Measurements from ENCODE around the gene ZNF93.
"Not testable (repeated sequence)": the region's sequence is repeated elsewhere in the genome, so short reads cannot be mapped to it uniquely, and the experiment has no call there.

ZNF93 gene

DNA sequence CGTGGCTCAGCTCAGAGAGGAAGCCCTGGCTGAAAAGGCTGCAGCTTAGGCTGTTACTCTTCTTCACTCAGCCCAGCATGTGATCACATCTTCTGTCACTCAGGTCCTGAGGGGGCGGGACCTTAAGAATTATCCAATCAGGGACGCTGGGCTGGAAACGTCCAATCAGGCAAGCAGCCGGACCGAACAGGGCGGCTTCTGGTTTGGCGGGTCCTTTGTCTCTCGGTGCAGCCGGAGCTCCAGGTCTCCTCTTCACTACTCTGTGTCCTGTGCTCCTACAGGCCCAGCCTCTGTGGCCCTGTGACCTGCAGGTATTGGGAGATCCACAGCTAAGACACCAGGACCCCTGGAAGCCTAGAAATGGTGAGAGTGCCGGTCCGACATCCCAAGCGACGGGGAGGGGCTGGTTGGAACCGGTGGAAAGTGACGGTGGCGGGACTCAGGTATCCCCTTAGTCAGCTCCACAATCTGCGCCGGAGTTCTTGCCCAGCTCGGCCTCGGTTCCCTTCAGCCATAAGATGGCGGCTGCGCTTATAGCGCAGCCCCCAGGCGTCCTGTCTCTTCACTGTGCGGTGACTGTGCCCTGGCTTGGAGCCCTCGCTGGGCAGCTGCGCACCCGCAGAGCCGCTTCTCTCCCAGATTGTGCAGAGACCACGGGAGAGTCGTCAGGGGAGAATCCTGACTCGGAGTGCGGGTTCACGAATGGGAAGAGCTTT is at the start of gene ZNF93:
TSS of gene ZNF93 (plus strand) at position 218 of the 716 bp plus-strand sequence. CDS start at position 361, 143 bp downstream.
- peak; percentile 80 for DNase-seq (ENCODE audit: low read depth)

DNA sequence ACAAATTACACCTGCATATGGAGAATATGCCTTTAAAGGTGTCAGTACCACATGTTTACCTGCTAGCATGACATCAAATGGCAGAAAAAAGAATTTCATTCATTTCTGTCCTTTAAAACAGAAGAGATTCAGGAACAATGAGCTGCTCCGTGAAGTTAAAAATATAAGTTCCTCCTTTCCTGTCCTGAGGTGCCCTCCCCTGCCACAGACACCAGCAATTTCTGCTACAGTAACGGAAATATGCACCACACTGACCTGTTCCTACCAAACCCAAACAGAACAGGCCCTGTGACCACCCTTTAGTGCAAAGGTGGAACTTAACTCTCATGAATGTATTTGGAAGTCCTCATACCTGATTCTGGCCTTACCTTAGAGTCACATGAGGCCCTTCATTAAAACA is 49.0 kb upstream of the ZNF93 start:
- not testable (repeated sequence) for DNase-seq (ENCODE audit: low read depth)

DNA sequence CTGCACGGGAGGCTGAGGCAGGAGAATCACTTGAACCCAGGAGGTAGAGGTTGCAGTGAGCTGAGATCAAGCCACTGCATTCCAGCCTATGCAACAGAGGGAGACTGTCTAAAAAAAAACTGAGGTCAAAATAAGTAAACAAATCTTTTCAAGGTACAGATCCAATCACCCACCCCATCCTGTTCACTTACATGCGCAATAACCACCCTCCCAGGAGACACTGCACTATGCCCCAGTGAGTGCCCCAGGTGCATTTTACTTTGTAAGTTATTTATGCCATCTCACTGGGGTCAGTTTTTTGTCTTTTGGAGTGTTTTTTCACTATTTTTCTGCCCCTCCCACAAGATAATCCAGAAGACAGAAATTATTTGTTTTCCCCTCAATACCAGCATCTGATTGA is 42.0 kb upstream of the ZNF93 start:
- DNase-seq (ENCODE audit: low read depth), result no peak

DNA sequence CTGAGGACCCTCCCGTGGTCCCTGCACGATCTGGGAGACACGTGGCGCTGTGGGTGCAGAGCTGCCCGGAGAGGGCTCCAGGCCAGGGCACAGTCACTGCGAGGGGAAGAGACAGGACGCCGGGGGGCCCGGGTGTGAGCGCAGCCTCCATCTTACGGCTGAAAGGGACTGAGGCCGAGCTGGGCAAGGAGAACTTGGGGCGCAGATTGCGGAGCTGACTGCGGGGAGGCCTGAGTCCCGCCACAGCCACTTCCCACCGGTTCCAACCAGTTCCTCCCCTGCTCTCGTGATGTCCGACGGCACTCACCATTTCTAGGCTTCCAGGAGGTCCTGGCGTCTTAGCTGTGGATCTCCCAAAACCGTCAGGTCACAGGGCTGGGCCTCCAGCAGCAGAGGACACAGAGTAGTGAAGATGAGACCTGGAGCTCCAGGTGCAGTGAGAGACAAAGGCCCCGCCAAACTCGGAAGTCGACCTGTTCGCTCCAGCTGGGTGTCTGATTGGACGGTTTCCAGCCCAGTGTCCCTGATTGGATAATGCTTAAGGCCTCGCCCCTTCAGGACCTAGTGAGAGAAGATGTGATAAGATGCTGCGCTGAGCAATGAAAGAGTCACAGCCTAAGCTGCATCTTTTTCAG is 39.9 kb upstream of the ZNF93 start:
- DNase-seq (ENCODE audit: low read depth), result peak; percentile 7

DNA sequence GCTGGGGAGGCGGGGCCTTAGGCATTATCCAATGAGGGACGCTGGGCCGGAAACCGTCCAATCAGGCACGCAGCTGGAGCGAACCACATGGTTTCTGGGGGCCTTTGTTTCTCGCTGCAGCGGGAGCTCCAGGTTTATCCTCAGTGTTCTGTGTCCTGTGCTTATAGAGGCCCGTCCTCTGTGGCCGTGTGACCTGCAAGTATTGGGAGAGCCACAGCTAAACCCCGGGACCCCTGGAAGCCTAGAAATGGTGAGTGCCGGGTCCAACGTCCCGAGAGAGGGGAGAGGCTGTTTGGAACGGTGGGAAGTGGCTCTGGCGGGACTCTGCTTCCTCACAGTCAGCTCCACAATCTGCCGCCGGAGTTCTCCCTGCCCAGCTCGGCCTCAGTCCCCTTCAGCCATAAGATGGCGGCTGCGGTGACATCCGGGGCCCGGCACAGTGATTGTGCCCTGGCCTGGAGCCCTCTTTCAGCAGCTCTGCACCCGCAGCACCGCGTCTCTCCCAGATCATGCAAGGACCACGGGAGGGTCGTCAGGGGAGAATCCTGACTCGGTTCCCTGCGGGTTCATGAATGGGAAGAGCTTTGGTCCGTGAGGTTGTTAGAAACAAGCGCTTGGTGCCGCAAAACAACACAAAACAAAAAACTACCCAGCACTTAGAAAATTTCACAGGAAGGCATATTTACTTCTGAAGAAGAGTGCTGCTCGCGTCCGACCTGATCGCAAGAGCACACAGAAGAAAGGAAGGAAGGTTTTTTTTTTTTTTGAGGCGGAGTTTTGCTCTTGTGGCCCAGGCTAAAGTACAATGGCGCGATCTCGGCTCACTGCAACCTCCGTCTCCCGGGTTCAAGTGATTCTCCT is 34.8 kb upstream of the ZNF93 start, which contains the start of gene ZNF253:
TSS of gene ZNF253 (plus strand) at position 133 of the 861 bp plus-strand sequence. CDS start at position 248, 115 bp downstream.
- DNase-seq (ENCODE audit: low read depth), result peak; percentile 96

DNA sequence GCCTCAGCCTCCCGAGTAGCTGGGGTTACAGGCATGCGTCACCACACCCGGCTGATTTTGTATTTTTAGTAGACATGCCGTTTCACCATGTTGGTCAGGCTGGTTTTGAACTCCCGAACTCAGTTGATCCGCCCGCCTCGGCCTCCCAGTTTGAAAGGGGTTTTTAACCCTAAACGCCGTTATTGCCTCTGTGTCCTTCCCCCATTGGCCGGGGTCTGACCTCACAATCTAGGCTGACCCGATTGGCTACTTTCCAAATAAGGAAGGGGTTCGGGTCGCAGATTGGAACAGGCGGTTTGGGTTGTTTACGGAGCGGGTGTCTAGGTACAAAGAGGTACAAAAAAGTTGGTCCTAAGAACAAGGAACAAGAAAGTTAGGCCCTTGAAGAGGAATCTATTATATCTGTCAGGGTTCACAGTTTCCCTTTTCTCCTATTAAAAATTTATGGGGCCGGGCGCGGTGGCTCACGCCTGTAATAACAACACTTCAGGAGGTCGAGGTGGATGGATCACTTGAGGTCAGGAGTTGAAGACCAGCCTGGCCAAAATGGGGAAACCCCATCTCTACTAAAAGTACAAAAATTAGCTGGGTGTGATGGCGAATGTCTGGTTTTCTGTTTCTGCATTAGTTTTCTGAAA is 34.0 kb upstream of the ZNF93 start:
- peak; percentile 1 for DNase-seq (ENCODE audit: low read depth)

DNA sequence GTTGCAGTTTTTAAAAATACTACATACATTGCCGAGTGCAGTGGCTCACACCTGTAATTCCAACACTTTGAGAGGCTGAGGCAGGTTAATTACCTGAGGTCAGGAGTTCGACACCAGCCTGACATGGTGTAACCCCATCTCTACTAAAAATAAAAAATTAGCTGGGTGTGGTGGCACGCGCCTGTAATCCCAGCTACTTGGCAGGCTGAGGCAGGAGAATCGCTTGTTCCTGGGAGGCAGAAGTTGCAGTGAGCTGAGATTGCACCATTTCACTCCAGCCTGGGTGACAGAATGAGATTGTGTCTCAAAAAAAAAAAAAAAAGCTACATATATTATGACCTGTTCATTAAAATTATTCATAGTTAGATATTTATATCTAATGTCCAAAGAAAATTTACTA is 30.7 kb upstream of the ZNF93 start:
- DNase-seq (ENCODE audit: low read depth), result not testable (repeated sequence)

DNA sequence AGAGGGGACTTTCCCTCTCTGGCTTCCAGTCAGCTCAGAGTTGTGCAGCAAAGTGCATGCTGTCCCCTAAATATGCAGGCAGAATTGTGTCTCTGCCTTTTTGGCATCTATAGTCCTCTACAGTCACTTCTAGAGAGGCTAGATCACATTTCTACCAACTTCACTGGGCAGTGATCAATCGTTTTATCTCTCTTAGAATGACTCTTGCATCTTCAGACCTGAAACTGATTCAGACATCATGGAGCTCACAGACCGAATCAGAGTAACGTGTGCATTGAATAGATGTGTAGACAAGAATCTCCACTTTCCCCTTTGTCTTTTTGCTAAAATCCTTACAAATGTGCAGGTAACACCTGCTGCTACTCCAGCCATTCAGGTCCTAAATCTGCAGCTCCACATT is 28.8 kb upstream of the ZNF93 start:
- no peak for DNase-seq (ENCODE audit: low read depth)

DNA sequence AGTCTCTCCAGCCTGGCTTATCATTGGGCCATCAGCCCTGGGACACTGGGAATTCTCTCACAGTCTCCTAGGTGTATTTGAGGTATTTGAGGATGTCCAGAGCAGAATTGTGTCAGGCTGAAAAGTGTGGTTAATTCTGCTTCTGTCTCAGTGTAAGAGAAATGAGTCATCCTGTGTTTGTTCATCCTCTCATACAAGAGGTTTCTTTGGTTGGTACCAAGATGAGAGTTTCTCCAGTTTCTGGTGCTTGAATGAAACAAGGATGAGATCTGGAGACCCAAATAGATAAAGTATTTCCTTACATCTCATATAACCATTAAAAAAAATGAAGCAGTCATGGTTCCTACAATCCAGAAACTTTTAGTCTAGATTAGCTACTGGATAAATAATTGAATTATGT is 27.4 kb upstream of the ZNF93 start:
- DNase-seq (ENCODE audit: low read depth), result no peak

DNA sequence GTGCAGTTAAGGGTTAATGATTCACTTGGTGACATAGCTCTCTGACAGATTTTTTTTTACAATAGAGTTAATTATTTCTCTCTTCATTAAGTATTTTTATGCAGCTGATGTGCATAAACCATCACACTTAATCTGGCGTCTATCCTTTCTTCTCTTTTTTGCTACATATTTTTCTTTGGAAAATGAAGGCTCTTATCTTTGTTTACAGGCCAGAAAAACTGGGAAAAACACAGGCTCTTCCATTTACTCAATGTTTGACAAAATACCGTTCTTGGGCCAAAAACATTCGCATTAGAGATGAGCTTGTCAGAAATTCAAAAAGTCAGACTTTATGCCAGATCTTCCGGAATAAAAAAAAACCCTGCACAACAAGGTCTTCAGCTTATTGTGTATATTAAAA is 23.0 kb upstream of the ZNF93 start:
- no peak for DNase-seq (ENCODE audit: low read depth)

DNA sequence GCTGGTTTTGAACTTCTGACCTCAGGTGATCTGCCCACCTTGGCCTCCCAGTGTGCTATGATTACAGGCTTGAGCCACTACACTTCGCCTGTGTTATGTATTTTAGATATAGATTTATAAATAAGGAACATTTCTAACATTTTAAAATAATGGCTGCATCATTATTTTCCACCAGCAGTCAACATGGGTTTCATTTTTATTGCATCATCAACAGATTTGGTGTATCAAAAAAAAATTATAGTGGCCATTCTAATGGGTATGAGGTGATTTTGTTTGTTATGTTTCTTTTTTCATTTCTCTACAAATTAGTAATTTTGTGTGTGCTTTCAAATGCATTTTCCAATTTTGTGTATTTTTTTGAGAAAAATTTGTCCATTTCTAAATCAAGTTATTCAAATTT is 16.2 kb upstream of the ZNF93 start:
- no peak for DNase-seq (ENCODE audit: low read depth)

DNA sequence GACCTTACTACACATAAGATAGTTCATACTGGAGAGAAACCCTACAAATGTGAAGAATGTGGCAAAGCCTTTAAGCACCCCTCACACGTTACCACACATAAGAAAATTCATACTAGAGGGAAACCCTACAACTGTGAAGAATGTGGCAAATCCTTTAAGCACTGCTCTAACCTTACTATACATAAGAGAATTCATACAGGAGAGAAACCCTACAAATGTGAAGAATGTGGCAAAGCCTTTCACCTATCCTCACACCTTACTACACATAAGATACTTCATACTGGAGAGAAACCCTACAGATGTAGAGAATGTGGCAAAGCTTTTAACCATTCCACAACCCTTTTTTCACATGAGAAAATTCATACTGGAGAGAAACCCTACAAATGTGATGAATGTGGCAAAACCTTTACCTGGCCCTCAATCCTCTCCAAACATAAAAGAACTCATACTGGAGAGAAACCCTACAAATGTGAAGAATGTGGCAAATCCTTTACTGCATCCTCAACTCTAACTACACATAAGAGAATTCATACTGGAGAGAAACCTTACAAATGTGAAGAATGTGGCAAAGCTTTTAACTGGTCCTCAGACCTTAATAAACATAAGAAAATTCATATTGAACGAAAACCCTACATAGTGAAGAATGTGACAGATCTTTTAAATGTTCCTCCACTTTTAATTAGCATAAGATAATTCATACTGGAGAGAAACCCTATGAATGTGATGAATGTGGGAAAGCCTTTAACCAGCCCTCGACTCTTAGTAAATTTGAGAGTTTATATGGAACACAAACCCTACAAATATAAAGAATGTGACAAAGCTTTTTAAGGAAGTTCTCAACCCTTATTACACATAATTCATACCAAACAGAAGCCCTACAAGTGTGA is 8.4 kb upstream of the ZNF93 start:
- DNase-seq (ENCODE audit: low read depth), result not testable (repeated sequence)

DNA sequence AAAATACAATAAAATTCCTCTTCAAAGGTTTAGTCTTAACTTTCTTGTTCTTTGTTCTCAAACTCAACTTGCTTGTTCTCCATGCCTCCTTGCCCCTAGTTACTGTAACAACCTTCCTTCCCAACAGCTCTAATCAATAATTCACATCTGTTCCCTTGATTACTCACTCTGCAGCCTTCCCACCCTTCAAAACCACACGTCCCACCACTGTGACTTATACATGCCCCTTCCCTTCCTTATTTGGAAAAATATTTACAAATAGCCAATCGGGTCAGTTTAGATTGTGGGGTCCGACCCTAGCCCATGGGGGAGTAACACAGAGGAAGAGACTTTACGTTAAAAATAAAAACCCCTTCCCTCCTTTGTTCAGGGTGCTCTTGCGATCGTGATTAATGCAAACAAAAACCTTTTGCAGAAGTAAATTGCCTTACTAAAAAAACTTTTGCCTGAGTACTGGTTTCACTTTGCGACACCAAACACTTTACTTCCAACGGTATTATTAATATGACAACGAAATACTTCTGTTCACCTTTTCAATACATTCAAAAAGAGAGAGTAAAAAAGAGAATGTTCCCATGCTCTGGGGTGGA is 512 bp upstream of the ZNF93 start:
- no peak for DNase-seq (ENCODE audit: low read depth)

DNA sequence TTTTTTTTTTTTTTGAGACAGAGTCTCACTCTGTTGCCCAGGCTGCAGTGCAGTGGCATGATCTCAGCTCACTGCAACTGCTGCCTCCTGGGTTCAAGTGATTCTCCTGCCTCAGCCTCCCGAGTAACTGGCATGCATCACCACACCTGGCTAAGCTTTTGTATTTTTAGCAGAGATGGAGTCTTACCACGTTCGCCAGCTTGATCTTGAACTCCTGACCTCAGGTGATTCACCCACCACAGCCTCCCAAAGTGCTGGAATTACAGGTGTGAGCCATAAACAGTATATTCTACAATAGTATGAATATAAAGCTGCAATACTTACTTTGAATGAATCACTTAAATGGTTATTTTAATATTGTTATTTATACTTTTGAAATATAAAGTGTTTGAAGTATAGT is 6.8 kb downstream of the ZNF93 start:
- DNase-seq (ENCODE audit: low read depth), result not testable (repeated sequence)

DNA sequence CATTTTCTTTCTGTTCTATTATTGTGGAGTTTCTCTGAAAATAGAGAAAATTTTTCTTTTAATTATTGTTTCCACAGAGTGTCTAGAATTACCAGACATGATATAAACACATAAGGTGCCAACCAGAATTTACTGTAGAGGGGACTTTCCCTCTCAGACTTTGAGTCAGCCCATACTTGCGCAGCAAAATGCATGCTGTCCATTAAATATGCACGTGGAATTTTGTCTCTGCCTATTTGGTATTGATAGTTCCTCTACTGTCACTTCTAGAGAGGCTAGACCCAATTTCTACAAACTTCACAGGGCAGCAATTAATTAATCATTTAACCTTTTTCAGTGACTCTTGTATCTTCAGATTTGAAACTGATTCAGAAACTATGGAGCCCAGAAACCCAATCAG is 8.9 kb downstream of the ZNF93 start:
- no peak for DNase-seq (ENCODE audit: low read depth)

DNA sequence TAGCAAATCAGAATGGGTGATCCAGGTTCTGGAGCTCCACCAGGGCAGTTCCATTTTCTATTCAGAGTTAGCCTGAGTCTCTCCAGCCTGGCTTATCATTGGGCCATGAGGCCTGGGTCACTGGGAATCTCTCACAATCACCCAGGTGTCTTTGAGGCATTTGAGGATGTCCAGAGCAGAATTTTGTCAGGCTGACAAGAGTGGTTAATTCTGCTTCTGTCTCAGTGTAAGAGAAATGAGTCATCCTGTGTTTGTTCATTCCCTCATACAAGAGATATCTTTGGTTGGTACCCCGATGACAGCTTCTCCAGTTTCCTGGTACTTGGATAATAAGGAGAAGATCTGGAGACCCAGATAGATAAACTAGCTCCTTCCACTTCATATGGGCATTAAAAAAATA is 10.4 kb downstream of the ZNF93 start:
- no peak for DNase-seq (ENCODE audit: low read depth)

DNA sequence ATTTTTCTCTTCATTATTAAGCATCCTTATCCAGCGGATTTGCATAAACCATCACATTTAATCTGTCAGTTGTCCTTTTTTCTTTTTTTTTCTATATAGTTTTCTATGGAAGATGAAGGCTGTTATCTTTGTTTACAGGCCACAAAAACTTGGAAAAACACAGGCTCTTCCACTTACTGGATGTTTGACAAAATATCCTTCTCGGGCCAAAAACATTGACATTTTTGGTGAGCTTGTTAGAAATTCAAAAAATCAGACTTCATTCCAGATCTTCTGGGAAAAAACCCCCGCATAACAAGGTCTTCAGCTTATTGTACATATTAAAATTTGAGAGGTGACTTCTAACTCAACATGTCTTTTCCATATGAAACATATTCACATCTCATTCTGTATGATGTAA is 13.8 kb downstream of the ZNF93 start:
- DNase-seq (ENCODE audit: low read depth), result no peak

DNA sequence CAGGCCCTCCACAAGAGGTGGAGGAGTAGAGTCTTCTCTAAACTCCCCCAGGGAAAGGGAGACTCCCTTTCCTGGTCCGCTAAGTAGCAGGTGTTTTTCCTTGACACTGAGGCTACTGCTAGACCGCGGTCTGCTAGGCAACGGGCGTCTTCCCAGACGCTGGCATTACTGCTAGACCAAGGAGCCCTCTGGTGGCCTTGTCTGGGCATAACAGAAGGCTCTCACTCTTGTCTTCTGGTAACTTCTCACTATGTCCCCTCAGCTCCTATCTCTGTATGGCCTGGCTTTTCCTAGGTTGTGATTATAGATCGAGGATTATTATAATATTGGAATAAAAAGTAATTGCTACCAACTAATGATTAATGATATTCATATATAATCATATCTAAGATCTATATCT is 29.7 kb downstream of the ZNF93 start:
- DNase-seq (ENCODE audit: low read depth), result not testable (repeated sequence)

DNA sequence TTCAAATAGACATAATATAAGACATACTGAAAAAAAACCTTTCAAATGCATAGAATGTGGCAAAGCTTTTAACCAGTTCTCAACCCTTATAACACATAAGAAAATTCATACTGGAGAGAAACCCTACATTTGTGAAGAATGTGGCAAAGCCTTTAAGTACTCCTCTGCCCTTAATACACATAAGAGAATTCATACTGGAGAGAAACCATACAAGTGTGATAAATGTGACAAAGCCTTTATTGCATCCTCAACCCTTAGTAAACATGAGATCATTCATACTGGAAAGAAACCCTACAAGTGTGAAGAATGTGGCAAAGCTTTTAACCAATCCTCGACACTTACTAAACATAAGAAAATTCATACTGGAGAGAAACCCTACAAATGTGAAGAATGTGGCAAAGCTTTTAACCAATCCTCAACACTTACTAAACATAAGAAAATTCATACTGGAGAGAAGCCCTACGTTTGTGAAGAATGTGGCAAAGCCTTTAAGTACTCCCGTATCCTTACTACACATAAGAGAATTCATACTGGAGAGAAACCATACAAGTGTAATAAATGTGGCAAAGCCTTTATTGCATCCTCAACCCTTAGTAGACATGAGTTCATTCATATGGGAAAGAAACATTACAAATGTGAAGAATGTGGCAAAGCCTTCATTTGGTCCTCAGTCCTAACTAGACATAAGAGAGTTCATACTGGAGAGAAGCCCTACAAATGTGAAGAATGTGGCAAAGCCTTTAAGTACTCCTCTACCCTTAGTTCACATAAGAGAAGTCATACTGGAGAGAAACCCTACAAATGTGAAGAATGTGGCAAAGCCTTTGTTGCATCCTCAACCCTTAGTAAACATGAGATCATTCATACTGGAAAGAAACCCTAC is 32.9 kb downstream of the ZNF93 start:
- not testable (repeated sequence) for DNase-seq (ENCODE audit: low read depth)

DNA sequence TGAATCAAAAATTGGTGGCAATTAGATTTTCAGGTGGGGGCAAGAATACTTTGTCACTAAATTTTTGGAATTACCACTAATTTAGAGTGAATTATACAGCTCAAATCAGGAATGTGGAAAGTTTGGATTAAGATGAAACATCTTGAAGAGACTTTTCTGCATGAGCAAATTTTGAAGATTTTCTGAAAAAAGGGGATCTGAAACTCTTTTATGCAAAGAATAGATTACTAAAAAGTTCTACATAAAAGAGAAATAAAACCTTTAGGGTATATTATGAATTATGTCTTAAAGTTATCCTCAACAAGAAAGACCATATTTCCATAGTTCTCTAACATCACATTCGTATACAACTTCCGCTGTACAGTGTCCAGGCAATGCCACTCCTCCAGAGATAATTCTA is 36.7 kb downstream of the ZNF93 start:
- no peak for DNase-seq (ENCODE audit: low read depth)

Measured in stimulated activated CD8-positive, alpha-beta memory T cell treated with anti-CD3 and anti-CD28 coated beads, Interleukin-15, amount 100 ng/mL, for 1 hour (primary cell).